Transverse colon (tissue), 4 donors: ENCODE measurements around the gene TMEM108. TPM values are rescaled to one million over a fixed set of nuclear protein-coding genes. Genes with fewer than 3 reads are reported as not detected.

ENCODE experiments used
- DNase-seq: peaks from one replicate; pipeline ENCODE4 v3.0.0-alpha.2; 2019
- H3K27ac ChIP-seq, 4 donors: fragments of 200-600 bp; sonication (generic); 2 replicates each; pipeline ENCODE4 v1.5.1; 2016 to 2018; ENCODE audit warnings: inconsistent platforms in 4 of 4
- H3K27me3 ChIP-seq: fragments of 200-600 bp; sonication (generic); 2 replicates; pipeline ENCODE4 v1.5.1; 2017; ENCODE audit warnings: inconsistent platforms
- H3K36me3 ChIP-seq, 4 donors: fragments of 200-600 bp; sonication (generic); 2 replicates each; pipeline ENCODE4 v1.5.1; 2017 to 2019; ENCODE audit warnings: inconsistent platforms in 4 of 4
- H3K4me1 ChIP-seq, 4 donors: fragments of 200-600 bp; sonication (generic); 2 replicates each; pipeline ENCODE4 v1.5.1; 2017 to 2020; ENCODE audit warnings: inconsistent platforms in 4 of 4
- H3K4me3 ChIP-seq, 4 donors: fragments of 200-600 bp; sonication (generic); 1 replicate in 1 of 4; 2 replicates in 3 of 4; pipeline versions ENCODE4 v1.5.1 to v1.6.1; 2017 to 2019; ENCODE audit warnings: inconsistent platforms in 4 of 4
- H3K9me3 ChIP-seq, 2 donors: fragments of 200-600 bp; sonication (generic); 2 replicates each; pipeline ENCODE4 v1.5.1; 2017 to 2019; ENCODE audit warnings: inconsistent platforms in 2 of 2
- CTCF ChIP-seq, 5 experiments: fragments of 200-600 bp in 3 of 5; fragments of 450-650 bp in 2 of 5; sonication (generic) in 3 of 5; IDR thresholded peaks; 1 replicate in 2 of 5; 2 replicates in 3 of 5; pipeline ENCODE4 v1.5.1; 2016 to 2017; ENCODE audit warnings: antibody characterized with exemption in 5 of 5, inconsistent platforms in 3 of 5, mild to moderate bottlenecking in 2 of 5, moderate library complexity in 1 of 5
- EP300 ChIP-seq: sonication (generic); formaldehyde crosslinking; IDR thresholded peaks from one replicate; pipeline ENCODE4 v1.6.1; 2017; ENCODE audit warnings: antibody characterized with exemption, low read depth
- POLR2A ChIP-seq: fragments of 450-650 bp; IDR thresholded peaks from one replicate; pipeline ENCODE4 v1.6.1; 2016; ENCODE audit warnings: antibody characterized with exemption, mild to moderate bottlenecking, moderate library complexity
- POLR2AphosphoS5 ChIP-seq, 3 donors: sonication (generic); formaldehyde crosslinking; IDR thresholded peaks; one replicate each; pipeline ENCODE4 v1.6.1; 2016; ENCODE audit warnings: antibody characterized with exemption in 3 of 3
- WGBS, 2 donors: methylation state at CpG; one replicate each; pipeline ENCODE4 v1.1.5; 2018; ENCODE audit warnings: low coverage in 1 of 2; 5-methylcytosine and 5-hydroxymethylcytosine counted together
- in situ Hi-C, 4 donors: fragments of 200-750 bp; cut with MboI; loops; one replicate each; pipeline versions ENCODE4 v1.15.0 to v1.15.1; 2017; ENCODE audit warnings: low sequenced_read_pairs in 3 of 4, low pct_ligation_motif_present in 1 of 4, low pct_unique_long_range_greater_than_20kb in 1 of 4
- intact Hi-C: fragments of 100-400 bp; cut with DNase I; formaldehyde crosslinking; loops from one replicate; pipeline ENCODE4 v1.15.1; 2023; ENCODE audit warnings: low total_unique reads
- total RNA-seq, 4 donors: library from RNA; depleted of rRNA; stranded (reverse); fragments of >200 nt; gene quantifications; one replicate each; pipeline ENCODE4 v1.1.0, GENCODE V29; 2016

The TMEM108 gene
- total RNA-seq, 4 donors from 2014 or later = 0.14 to 1.4 (median 0.80) TPM; not detected in 1

GRCh38 chr3:133152056-133152455, 113.9 kb downstream of the TMEM108 start:
- DNase-seq = no peak
- 38 to 62% methylated on average over 2 of the region's 2 CpGs for WGBS, 2 donors
- in situ Hi-C loops (no loop called here), intact Hi-C loops (no loop called here)
- H3K27ac ChIP-seq = no peak overlapping the region
- H3K9me3 ChIP-seq = no peaks in the 10 kb centered on the region
- no peaks in the 10 kb centered on the region for H3K27me3 ChIP-seq
- no peaks in the 10 kb centered on the region for H3K36me3 ChIP-seq
- H3K4me3 ChIP-seq = no peak overlapping the region
- no peaks in the 10 kb centered on the region for H3K4me1 ChIP-seq
- TF ChIP-seq CTCF (IDR thresholded peaks at IDR 0.05) (no peak), POLR2A (no peak), POLR2AphosphoS5 (IDR thresholded peaks at IDR 0.05) (no peak), EP300 (no peak)

- TF ChIP-seq POLR2AphosphoS5 (IDR thresholded peaks at IDR 0.05) (no peak), EP300 (no peak), CTCF (IDR thresholded peaks at IDR 0.05) (no peak), POLR2A (no peak)
- intact Hi-C loops = no loop called here
- no peaks in the 10 kb centered on the region for H3K9me3 ChIP-seq
- in situ Hi-C loops = no loop called here
- H3K4me1 ChIP-seq = no peaks in the 10 kb centered on the region
- DNase-seq = no peak
- H3K36me3 ChIP-seq = no peaks in the 10 kb centered on the region
- H3K4me3 ChIP-seq = no peak overlapping the region
- no peaks in the 10 kb centered on the region for H3K27me3 ChIP-seq
- H3K27ac ChIP-seq = no peak overlapping the region
- WGBS, 2 donors = 66 to 72% methylated on average over 2 of the region's 2 CpGs
Measured at GRCh38 chr3:133152681-133153220, 114.6 kb downstream of the TMEM108 start.

- TF ChIP-seq EP300 (no peak), CTCF (IDR thresholded peaks at IDR 0.05) (no peak)
- no peaks in the 10 kb centered on the region for H3K27me3 ChIP-seq
- H3K4me3 ChIP-seq = no peak overlapping the region
- no peak overlapping the region for H3K27ac ChIP-seq
- H3K36me3 ChIP-seq = no peaks in the 10 kb centered on the region
- no peaks in the 10 kb centered on the region for H3K9me3 ChIP-seq
- in situ Hi-C loops = no loop called here
- no peak for DNase-seq
- H3K4me1 ChIP-seq = no peaks in the 10 kb centered on the region
- intact Hi-C loops = no loop called here
Measured at GRCh38 chr3:133153382-133153781, 115.2 kb downstream of the TMEM108 start.

- Histone ChIP-seq H3K4me3 (no peak overlapping the region), H3K27me3 (no peaks in the 10 kb centered on the region), H3K36me3 (no peaks in the 10 kb centered on the region), H3K9me3 (no peaks in the 10 kb centered on the region), H3K27ac (no peak overlapping the region), H3K4me1 (no peaks in the 10 kb centered on the region)
- in situ Hi-C loops (no loop called here), intact Hi-C loops (no loop called here)
- DNase-seq = no peak
- TF ChIP-seq EP300 (no peak), POLR2A (no peak), POLR2AphosphoS5 (IDR thresholded peaks at IDR 0.05) (no peak), CTCF (IDR thresholded peaks at IDR 0.05) (no peak)
- WGBS, 2 donors = 60% methylated on average over 2 of the region's 2 CpGs; no CpG with 5 or more reads in 1 of the 2 donors
Measured at GRCh38 chr3:133157716-133158115, 119.5 kb downstream of the TMEM108 start.
